Activated T-helper 2 cell treated with anti-CD3 and anti-CD28 coated beads, Interferon-gamma antibody, Interleukin-2, Interleukin-4, amounts not matched to agents 10 μg/mL and 5 μg/mL and 100 μg/mL, durations not matched to agents 14 hours and 24 hours and 36 hours (primary cell): ENCODE data around the gene LOC101059915.
"Not testable (repeated sequence)": the region's sequence is repeated elsewhere in the genome, so short reads cannot be mapped to it uniquely, and the experiment has no call there.

Source experiments
- DNase-seq: peaks from one replicate; pipeline ENCODE4 v3.0.0; 2021; ENCODE audit warnings: low spot score
- H3K27ac Mint-ChIP-seq: one replicate; pipeline ENCODE4 v1.8.0; 2021; ENCODE audit warnings: mixed read lengths
- H3K27me3 Mint-ChIP-seq: one replicate; pipeline ENCODE4 v1.8.0; 2021; ENCODE audit warnings: low read depth, mixed read lengths
- H3K36me3 Mint-ChIP-seq: one replicate; pipeline ENCODE4 v1.8.0; 2021; ENCODE audit warnings: low read depth, mixed read lengths
- H3K4me1 Mint-ChIP-seq: one replicate; pipeline ENCODE4 v1.8.0; 2021; ENCODE audit warnings: low read depth, mixed read lengths
- H3K4me3 Mint-ChIP-seq: one replicate; pipeline ENCODE4 v1.8.0; 2021; ENCODE audit warnings: low read depth, mild to moderate bottlenecking, moderate library complexity, mixed read lengths
- H3K9me3 Mint-ChIP-seq: one replicate; pipeline ENCODE4 v1.8.0; 2021; ENCODE audit warnings: mixed read lengths
- intact Hi-C: fragments of 100-400 bp; cut with micrococcal nuclease; formaldehyde crosslinking; loops from one replicate; pipeline ENCODE4 v1.15.1; 2023

The LOC101059915 gene

GRCh38 chrX:71668248-71668595 is 876 bp downstream of the LOC101059915 start:
- H3K27ac Mint-ChIP-seq = no peak overlapping the region
- no peaks in the 10 kb centered on the region for H3K9me3 Mint-ChIP-seq
- no peak for DNase-seq
- intact Hi-C loops = no loop called here
- H3K4me1 Mint-ChIP-seq = peaks cover 30% of the 10 kb centered on the region
- H3K36me3 Mint-ChIP-seq = no peaks in the 10 kb centered on the region
- H3K27me3 Mint-ChIP-seq = peaks cover 4% of the 10 kb centered on the region
- no peak overlapping the region for H3K4me3 Mint-ChIP-seq

- H3K4me1 Mint-ChIP-seq = peaks cover 25% of the 10 kb centered on the region
- H3K9me3 Mint-ChIP-seq = no peaks in the 10 kb centered on the region
- H3K36me3 Mint-ChIP-seq = no peaks in the 10 kb centered on the region
- no peak for DNase-seq
- peaks cover 7% of the 10 kb centered on the region for H3K27me3 Mint-ChIP-seq
- H3K27ac Mint-ChIP-seq = no peak overlapping the region
- H3K4me3 Mint-ChIP-seq = no peak overlapping the region
- intact Hi-C loops = no loop called here
Observed at GRCh38 chrX:71669492-71669891, 2.1 kb downstream of the LOC101059915 start.

GRCh38 chrX:71669947-71670346 is 2.6 kb downstream of the LOC101059915 start:
- intact Hi-C loops, H3K36me3 Mint-ChIP-seq, H3K27me3 Mint-ChIP-seq, H3K27ac Mint-ChIP-seq, DNase-seq, H3K4me3 Mint-ChIP-seq, H3K9me3 Mint-ChIP-seq: not testable (repeated sequence)
- peaks cover 22% of the 10 kb centered on the region for H3K4me1 Mint-ChIP-seq

- DNase-seq = no peak
- Mint-ChIP-seq H3K4me1 (peaks cover 20% of the 10 kb centered on the region), H3K9me3 (no peaks in the 10 kb centered on the region), H3K36me3 (no peaks in the 10 kb centered on the region), H3K27me3 (peaks cover 7% of the 10 kb centered on the region), H3K27ac (no peak overlapping the region), H3K4me3 (no peak overlapping the region)
- intact Hi-C loops = no loop called here
Observed at GRCh38 chrX:71671043-71671780, 3.9 kb downstream of the LOC101059915 start.

GRCh38 chrX:71671938-71672337 is 4.6 kb downstream of the LOC101059915 start:
- Mint-ChIP-seq H3K4me1 (peaks cover 20% of the 10 kb centered on the region), H3K9me3 (no peaks in the 10 kb centered on the region), H3K36me3 (no peaks in the 10 kb centered on the region), H3K4me3 (no peak overlapping the region), H3K27ac (no peak overlapping the region), H3K27me3 (peaks cover 7% of the 10 kb centered on the region)
- no peak for DNase-seq
- intact Hi-C loops = no loop called here

- DNase-seq, H3K9me3 Mint-ChIP-seq, H3K27ac Mint-ChIP-seq, H3K4me3 Mint-ChIP-seq, intact Hi-C loops, H3K36me3 Mint-ChIP-seq: not testable (repeated sequence)
- peaks cover 14% of the 10 kb centered on the region for H3K4me1 Mint-ChIP-seq
- peaks cover 22% of the 10 kb centered on the region for H3K27me3 Mint-ChIP-seq
Observed at GRCh38 chrX:71675636-71676035, 8.3 kb downstream of the LOC101059915 start.

- H3K27me3 Mint-ChIP-seq = peaks cover 22% of the 10 kb centered on the region
- H3K4me3 Mint-ChIP-seq, DNase-seq, H3K9me3 Mint-ChIP-seq, H3K27ac Mint-ChIP-seq, H3K4me1 Mint-ChIP-seq, intact Hi-C loops, H3K36me3 Mint-ChIP-seq: not testable (repeated sequence)
Observed at GRCh38 chrX:71676068-71676795, 8.9 kb downstream of the LOC101059915 start.

- H3K27ac Mint-ChIP-seq, H3K9me3 Mint-ChIP-seq, intact Hi-C loops, H3K4me3 Mint-ChIP-seq, H3K36me3 Mint-ChIP-seq, DNase-seq, H3K4me1 Mint-ChIP-seq: not testable (repeated sequence)
- peaks cover 18% of the 10 kb centered on the region for H3K27me3 Mint-ChIP-seq
Observed at GRCh38 chrX:71677195-71677594, 9.8 kb downstream of the LOC101059915 start.

GRCh38 chrX:71679575-71680207 is 12.3 kb downstream of the LOC101059915 start:
- Mint-ChIP-seq H3K36me3 (no peaks in the 10 kb centered on the region), H3K27ac (no peak overlapping the region), H3K4me1 (no peaks in the 10 kb centered on the region), H3K27me3 (peaks cover 16% of the 10 kb centered on the region), H3K4me3 (no peak overlapping the region), H3K9me3 (no peaks in the 10 kb centered on the region)
- no peak for DNase-seq
- intact Hi-C loops = no loop called here

GRCh38 chrX:71696641-71697465 is 29.5 kb downstream of the LOC101059915 start:
- H3K4me3 Mint-ChIP-seq, H3K9me3 Mint-ChIP-seq, H3K4me1 Mint-ChIP-seq, intact Hi-C loops, H3K27ac Mint-ChIP-seq, H3K27me3 Mint-ChIP-seq, H3K36me3 Mint-ChIP-seq, DNase-seq: not testable (repeated sequence)

- DNase-seq, H3K4me3 Mint-ChIP-seq, H3K27me3 Mint-ChIP-seq, H3K27ac Mint-ChIP-seq, H3K36me3 Mint-ChIP-seq, H3K9me3 Mint-ChIP-seq, H3K4me1 Mint-ChIP-seq, intact Hi-C loops: not testable (repeated sequence)
Observed at GRCh38 chrX:71697466-71698298, 30.3 kb downstream of the LOC101059915 start.
